Epithelial cell of prostate (primary cell): ENCODE data around the gene TP73.

Experiments
- DNase-seq: peaks from one replicate; pipeline ENCODE4 v3.0.0-alpha.2; 2011; ENCODE audit warnings: low read depth, low spot score
- H3K27ac ChIP-seq: fragments of 450-650 bp; 2 replicates; pipeline ENCODE4 v1.5.1; 2017; ENCODE audit warnings: mild to moderate bottlenecking

The TP73 gene

GRCh38 chr1:3681898-3682806, 29.8 kb downstream of the TP73 start:
- H3K27ac ChIP-seq = no peak overlapping the region
- DNase-seq = no peak

GRCh38 chr1:3683197-3683596, 30.9 kb downstream of the TP73 start:
- H3K27ac ChIP-seq = no peak overlapping the region

GRCh38 chr1:3683992-3684391, 31.7 kb downstream of the TP73 start:
- no peak overlapping the region for H3K27ac ChIP-seq
- no peak for DNase-seq

More at GRCh38 chr1:3683197-3683596, 30.9 kb downstream of the TP73 start:
- DNase-seq = no peak

- DNase-seq = no peak
- H3K27ac ChIP-seq = no peak overlapping the region
Observed at GRCh38 chr1:3685222-3685621, 32.9 kb downstream of the TP73 start.

- no peak for DNase-seq
- H3K27ac ChIP-seq = no peak overlapping the region
Observed at GRCh38 chr1:3685906-3686305, 33.6 kb downstream of the TP73 start.

GRCh38 chr1:3687504-3687903, 35.2 kb downstream of the TP73 start:
- H3K27ac ChIP-seq = no peak overlapping the region
- DNase-seq = no peak

- H3K27ac ChIP-seq = no peak overlapping the region
- no peak for DNase-seq
Observed at GRCh38 chr1:3688356-3689137, 36.2 kb downstream of the TP73 start.

GRCh38 chr1:3689138-3689750, 36.9 kb downstream of the TP73 start:
- no peak overlapping the region for H3K27ac ChIP-seq
- DNase-seq = no peak

GRCh38 chr1:3690282-3691065, 38.2 kb downstream of the TP73 start:
- H3K27ac ChIP-seq = no peak overlapping the region
- peak; percentile 46 for DNase-seq

- no peak overlapping the region for H3K27ac ChIP-seq
- no peak for DNase-seq
Observed at GRCh38 chr1:3691421-3692204, 39.3 kb downstream of the TP73 start.

GRCh38 chr1:3692598-3692997, 40.3 kb downstream of the TP73 start:
- DNase-seq = no peak
- no peak overlapping the region for H3K27ac ChIP-seq

- no peak for DNase-seq
- H3K27ac ChIP-seq = no peak overlapping the region
Observed at GRCh38 chr1:3693321-3693720, 41.0 kb downstream of the TP73 start.

GRCh38 chr1:3695326-3696217, 43.3 kb downstream of the TP73 start:
- no peak for DNase-seq
- H3K27ac ChIP-seq = no peak overlapping the region

- DNase-seq = no peak
- H3K27ac ChIP-seq = no peak overlapping the region
Observed at GRCh38 chr1:3696689-3697088, 44.4 kb downstream of the TP73 start.

- no peak overlapping the region for H3K27ac ChIP-seq
- no peak for DNase-seq
Observed at GRCh38 chr1:3697104-3697503, 44.8 kb downstream of the TP73 start.

- H3K27ac ChIP-seq = no peak overlapping the region
- DNase-seq = no peak
Observed at GRCh38 chr1:3697810-3698209, 45.5 kb downstream of the TP73 start.

GRCh38 chr1:3698660-3699408, 46.5 kb downstream of the TP73 start:
- peak; percentile 70 for DNase-seq
- H3K27ac ChIP-seq = peak overlapping the region; percentile 42

GRCh38 chr1:3699596-3699995, 47.3 kb downstream of the TP73 start:
- H3K27ac ChIP-seq = peak overlapping the region; percentile 42
- no peak for DNase-seq
